OCI-LY1 (cell line): Measurements from ENCODE around the gene LUC7L2.
"Not testable (repeated sequence)": the region's sequence is repeated elsewhere in the genome, so short reads cannot be mapped to it uniquely, and the experiment has no call there.

ENCODE experiments used
- EZH2 ChIP-seq: fragments of 200-600 bp; sonication (generic), shearing (Covaris generic); IDR thresholded peaks from 2 replicates; pipeline ENCODE4 v1.8.0; 2017; ENCODE audit warnings: borderline replicate concordance, mixed run types, mild to moderate bottlenecking, antibody characterized with exemption, low read length, moderate library complexity, mixed read lengths
- TF ChIP-seq, protein P1 (sequence below): fragments of 200-600 bp; sonication (generic), shearing (Covaris generic); IDR thresholded peaks from 2 replicates; pipeline ENCODE4 v1.5.1; 2017; ENCODE audit warnings: mild to moderate bottlenecking, antibody characterized with exemption, low read length, moderate library complexity, mixed read lengths

DNA sequence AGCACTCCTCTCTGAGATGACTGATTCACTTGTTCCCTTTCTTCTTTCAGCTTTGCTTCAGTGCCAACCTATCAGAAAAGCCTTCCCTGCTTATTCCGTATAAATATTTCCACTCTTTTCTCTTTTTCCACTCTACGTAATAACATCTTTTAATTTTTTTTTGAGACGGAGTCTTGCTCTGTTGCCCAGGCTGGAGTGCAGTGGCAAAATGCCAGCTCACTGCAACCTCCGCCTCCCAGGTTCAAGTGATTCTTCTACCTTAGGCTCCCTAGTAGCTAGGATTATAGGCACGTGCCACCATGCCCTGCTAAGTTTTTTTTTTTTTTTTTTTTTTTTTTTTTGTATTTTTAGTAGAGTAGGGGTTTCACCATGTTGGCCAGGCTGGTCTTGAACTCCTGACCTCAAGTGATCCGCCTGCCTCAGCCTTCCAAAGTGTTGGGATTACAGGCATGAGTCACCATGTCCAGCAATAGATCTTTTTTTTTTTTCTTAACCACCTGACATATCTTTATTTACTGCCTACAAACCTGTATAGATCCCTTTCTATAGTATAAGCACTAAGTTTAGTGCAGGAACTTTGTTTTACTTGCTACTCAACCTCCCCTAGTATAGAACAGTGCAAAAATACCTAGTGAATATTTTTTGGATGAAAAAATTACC, 55.2 kb downstream of the LUC7L2 start:
- TF ChIP-seq, protein P1, sequence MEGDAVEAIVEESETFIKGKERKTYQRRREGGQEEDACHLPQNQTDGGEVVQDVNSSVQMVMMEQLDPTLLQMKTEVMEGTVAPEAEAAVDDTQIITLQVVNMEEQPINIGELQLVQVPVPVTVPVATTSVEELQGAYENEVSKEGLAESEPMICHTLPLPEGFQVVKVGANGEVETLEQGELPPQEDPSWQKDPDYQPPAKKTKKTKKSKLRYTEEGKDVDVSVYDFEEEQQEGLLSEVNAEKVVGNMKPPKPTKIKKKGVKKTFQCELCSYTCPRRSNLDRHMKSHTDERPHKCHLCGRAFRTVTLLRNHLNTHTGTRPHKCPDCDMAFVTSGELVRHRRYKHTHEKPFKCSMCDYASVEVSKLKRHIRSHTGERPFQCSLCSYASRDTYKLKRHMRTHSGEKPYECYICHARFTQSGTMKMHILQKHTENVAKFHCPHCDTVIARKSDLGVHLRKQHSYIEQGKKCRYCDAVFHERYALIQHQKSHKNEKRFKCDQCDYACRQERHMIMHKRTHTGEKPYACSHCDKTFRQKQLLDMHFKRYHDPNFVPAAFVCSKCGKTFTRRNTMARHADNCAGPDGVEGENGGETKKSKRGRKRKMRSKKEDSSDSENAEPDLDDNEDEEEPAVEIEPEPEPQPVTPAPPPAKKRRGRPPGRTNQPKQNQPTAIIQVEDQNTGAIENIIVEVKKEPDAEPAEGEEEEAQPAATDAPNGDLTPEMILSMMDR = not testable (repeated sequence)
- TF ChIP-seq EZH2 = not testable (repeated sequence)
